Measurements from ENCODE around the gene PNPLA5.

DNA sequence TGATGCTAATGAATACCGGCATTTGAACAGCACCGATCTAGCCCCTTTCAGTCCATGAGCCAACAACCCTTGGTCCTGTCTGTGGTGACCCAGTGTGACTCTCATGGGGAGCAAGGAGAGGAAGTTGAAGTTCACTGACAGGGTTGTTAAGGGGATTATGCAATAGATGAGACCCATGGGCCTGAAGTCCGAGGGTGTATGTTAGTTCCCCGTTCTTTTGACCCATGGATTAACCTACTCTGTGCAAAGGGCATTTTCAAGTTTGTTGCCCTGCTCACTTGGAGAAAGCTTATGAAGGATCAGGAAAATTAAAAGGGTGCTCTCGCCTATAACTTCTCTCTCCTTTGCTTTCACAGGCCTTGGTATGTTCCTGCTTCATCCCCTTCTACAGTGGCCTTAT lies 36.7 kb upstream of the PNPLA5 start:
- TF ChIP-seq POLR2A (IDR thresholded peaks at IDR 0.05) (no peak), POLR2AphosphoS5 (IDR thresholded peaks at IDR 0.05) (no peak), EP300 (IDR thresholded peaks at IDR 0.05) (no peak)
- TF ChIP-seq, protein P1, sequence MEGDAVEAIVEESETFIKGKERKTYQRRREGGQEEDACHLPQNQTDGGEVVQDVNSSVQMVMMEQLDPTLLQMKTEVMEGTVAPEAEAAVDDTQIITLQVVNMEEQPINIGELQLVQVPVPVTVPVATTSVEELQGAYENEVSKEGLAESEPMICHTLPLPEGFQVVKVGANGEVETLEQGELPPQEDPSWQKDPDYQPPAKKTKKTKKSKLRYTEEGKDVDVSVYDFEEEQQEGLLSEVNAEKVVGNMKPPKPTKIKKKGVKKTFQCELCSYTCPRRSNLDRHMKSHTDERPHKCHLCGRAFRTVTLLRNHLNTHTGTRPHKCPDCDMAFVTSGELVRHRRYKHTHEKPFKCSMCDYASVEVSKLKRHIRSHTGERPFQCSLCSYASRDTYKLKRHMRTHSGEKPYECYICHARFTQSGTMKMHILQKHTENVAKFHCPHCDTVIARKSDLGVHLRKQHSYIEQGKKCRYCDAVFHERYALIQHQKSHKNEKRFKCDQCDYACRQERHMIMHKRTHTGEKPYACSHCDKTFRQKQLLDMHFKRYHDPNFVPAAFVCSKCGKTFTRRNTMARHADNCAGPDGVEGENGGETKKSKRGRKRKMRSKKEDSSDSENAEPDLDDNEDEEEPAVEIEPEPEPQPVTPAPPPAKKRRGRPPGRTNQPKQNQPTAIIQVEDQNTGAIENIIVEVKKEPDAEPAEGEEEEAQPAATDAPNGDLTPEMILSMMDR (IDR thresholded peaks at IDR 0.05), result no peak

Measured in sigmoid colon (tissue), 4 donors.